Mononuclear cell (primary cell): Measurements from ENCODE around the gene EEF1A2. TPM values are rescaled to one million over a fixed set of nuclear protein-coding genes. Genes with fewer than 3 reads are reported as not detected.
"Not testable (repeated sequence)": the region's sequence is repeated elsewhere in the genome, so short reads cannot be mapped to it uniquely, and the experiment has no call there.

ENCODE experiments used
- H3K27me3 ChIP-seq: 2 replicates; pipeline ENCODE4 v1.6.0; 2011; ENCODE audit warnings: low read length, control low read depth; ENCODE audit not compliant: insufficient read depth
- H3K4me1 ChIP-seq: 2 replicates; pipeline ENCODE4 v1.5.1; 2011; ENCODE audit warnings: mild to moderate bottlenecking, low read length, control low read depth; ENCODE audit not compliant: insufficient read depth
- H3K4me3 ChIP-seq: 2 replicates; pipeline ENCODE4 v1.5.1; 2011; ENCODE audit warnings: mild to moderate bottlenecking, low read length, moderate library complexity
- H3K9me3 ChIP-seq: 2 replicates; pipeline ENCODE4 v1.5.1; 2011; ENCODE audit warnings: low read depth, mild to moderate bottlenecking, control low read depth, low read length
- total RNA-seq: library from RNA; depleted of rRNA; stranded (reverse); fragments of >200 nt; gene quantifications from one replicate; pipeline ENCODE4 v1.2.3, GENCODE V29; 2012

EEF1A2 gene
- total RNA-seq, 1 donor: 0.73 TPM

DNA sequence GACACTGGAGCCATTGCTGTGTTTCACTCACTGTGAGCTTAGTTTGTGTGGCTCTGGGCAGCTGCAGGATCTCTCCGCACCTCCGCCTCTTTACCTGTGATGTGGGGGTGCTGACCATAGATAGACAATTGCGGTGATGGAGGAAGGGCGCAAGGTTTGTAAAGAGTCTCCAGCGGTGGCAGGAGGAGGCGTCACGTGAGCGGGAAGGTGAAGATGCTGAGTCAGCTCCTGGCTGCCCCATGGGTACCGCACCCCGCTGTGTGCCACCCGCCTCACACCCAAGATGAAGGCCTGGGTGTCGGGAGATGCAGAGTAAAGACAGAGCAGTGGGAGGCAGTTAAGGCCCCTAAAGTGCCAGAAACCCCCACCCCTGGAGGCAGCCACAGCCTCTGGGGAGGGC lies 17.4 kb downstream of the EEF1A2 start:
- H3K4me3 ChIP-seq: no peak overlapping the region
- no peaks in the 10 kb centered on the region for H3K27me3 ChIP-seq
- no peaks in the 10 kb centered on the region for H3K9me3 ChIP-seq
- H3K4me1 ChIP-seq: no peaks in the 10 kb centered on the region

GRCh38 chr20:63479695-63480419 lies 19.0 kb downstream of the EEF1A2 start:
- not testable (repeated sequence) for H3K4me1 ChIP-seq, H3K9me3 ChIP-seq, H3K4me3 ChIP-seq, H3K27me3 ChIP-seq

GRCh38 chr20:63478346-63479302 lies 20.3 kb downstream of the EEF1A2 start:
- no peaks in the 10 kb centered on the region for H3K9me3 ChIP-seq
- no peaks in the 10 kb centered on the region for H3K4me1 ChIP-seq
- no peak overlapping the region for H3K4me3 ChIP-seq
- peaks cover 13% of the 10 kb centered on the region for H3K27me3 ChIP-seq

GRCh38 chr20:63477944-63478343 lies 20.9 kb downstream of the EEF1A2 start:
- Histone ChIP-seq H3K4me1 (no peaks in the 10 kb centered on the region), H3K27me3 (peaks cover 20% of the 10 kb centered on the region), H3K9me3 (no peaks in the 10 kb centered on the region), H3K4me3 (no peak overlapping the region)

DNA sequence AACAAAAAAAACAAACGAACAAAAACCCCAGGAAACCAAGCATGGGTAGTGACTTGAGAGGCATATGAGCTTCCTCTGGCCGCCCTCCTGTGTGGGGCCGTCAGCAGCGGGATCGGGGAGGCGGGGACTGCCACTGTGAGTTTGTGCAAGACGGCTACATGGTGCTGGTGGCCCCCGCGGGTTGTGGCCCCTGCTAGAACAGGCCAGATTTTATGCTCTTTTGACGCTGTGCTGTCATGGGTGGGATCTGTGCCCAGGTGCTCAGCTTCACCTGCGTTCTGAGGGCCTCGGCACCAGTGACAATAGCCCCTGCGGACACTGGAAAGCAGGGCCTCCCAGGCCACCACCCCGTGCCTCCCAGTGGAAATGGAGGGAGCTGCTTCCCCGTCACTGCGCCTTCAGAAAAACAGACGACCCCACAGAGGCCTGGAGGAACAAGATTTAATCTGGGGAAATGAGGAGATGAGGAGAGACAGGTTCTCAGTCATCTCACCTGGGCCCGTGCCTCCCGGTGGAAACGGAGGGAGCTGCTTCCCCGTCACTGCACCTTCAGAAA lies 21.7 kb downstream of the EEF1A2 start:
- no peak overlapping the region for H3K4me3 ChIP-seq
- peaks cover 20% of the 10 kb centered on the region for H3K27me3 ChIP-seq
- H3K9me3 ChIP-seq: no peaks in the 10 kb centered on the region
- H3K4me1 ChIP-seq: peaks cover under 1% of the 10 kb centered on the region

- Histone ChIP-seq H3K9me3 (no peaks in the 10 kb centered on the region), H3K27me3 (peaks cover 25% of the 10 kb centered on the region), H3K4me3 (no peak overlapping the region), H3K4me1 (peaks cover 5% of the 10 kb centered on the region)
Measured at GRCh38 chr20:63475209-63475608, 23.7 kb downstream of the EEF1A2 start.

GRCh38 chr20:63473555-63474449 lies 25.1 kb downstream of the EEF1A2 start:
- H3K27me3 ChIP-seq: peaks cover 25% of the 10 kb centered on the region

GRCh38 chr20:63472862-63473390 lies 26.0 kb downstream of the EEF1A2 start:
- H3K27me3 ChIP-seq: peaks cover 25% of the 10 kb centered on the region
- peaks cover 5% of the 10 kb centered on the region for H3K4me1 ChIP-seq
- H3K4me3 ChIP-seq: no peak overlapping the region
- no peaks in the 10 kb centered on the region for H3K9me3 ChIP-seq

More at GRCh38 chr20:63473555-63474449, 25.1 kb downstream of the EEF1A2 start:
- peaks cover 5% of the 10 kb centered on the region for H3K4me1 ChIP-seq
- no peak overlapping the region for H3K4me3 ChIP-seq
- H3K9me3 ChIP-seq: no peaks in the 10 kb centered on the region

DNA sequence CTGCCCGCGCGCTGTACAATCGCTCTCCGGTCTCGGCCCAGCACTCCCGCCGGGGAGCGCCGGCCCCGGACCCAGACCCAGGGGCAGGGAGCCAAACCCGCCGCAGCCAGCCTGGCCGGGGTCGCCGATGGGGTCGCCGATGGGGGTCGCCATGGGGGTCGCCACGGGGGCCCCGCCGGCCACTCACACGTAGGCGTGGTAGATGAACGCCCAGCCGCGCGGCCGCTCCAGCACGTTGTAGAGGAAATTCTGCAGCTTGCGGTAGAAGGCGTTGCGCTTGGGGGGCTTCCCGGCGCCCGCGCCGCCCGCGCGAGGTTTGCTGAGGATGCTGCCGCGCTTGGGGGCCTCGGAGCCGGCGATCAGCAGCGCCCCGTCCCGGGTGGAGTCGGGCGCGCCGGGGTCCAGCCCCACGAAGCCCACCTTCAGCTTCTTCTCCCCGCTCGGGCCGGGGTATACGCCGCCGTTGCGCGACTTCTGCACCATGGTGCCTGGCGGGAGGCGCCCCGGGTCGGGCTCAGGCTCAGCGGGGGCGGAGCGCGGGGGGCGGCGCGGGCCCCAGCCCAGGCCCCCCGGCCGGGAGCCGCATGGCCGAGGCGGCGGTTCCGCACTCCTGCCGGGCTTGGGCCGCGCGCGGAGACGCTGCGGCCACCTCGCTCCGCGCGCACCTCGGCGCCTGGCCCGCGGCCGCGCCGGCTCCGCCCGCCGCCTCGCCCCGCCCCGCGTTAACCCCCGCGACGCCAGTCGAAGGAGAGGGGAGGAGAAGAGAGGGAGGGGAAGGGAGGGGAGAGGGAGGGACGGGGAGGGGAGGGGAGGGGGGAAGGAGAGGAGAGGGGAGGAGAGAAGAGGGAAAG lies 26.7 kb downstream of the EEF1A2 start, which contains the start of gene KCNQ2:
Gene KCNQ2, minus strand, starts transcription at position 675 of the 851 bp plus-strand sequence. Its CDS starts 192 bp downstream, at position 483.
- Histone ChIP-seq H3K4me1 (peaks cover 5% of the 10 kb centered on the region), H3K4me3 (no peak within 1 kb of the TSS), H3K27me3 (peaks cover 25% of the 10 kb centered on the region), H3K9me3 (no peaks in the 10 kb centered on the region)

DNA sequence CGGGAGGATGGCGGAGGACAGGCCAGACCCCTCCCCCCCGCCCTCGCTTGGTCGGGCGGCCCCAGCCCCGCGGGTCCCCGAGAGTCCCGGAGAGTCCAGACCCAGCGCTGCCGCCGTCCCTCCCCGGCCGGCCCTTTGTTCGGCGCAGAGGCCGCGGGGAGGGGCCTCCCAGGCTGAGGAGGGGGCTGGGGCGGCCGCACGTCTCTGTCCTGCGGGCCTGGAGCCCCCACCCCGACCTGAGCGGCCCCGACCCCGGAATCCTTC lies 27.2 kb downstream of the EEF1A2 start:
- Histone ChIP-seq H3K27me3 (peaks cover 25% of the 10 kb centered on the region), H3K9me3 (no peaks in the 10 kb centered on the region), H3K4me3 (no peak overlapping the region), H3K4me1 (peaks cover 5% of the 10 kb centered on the region)

DNA sequence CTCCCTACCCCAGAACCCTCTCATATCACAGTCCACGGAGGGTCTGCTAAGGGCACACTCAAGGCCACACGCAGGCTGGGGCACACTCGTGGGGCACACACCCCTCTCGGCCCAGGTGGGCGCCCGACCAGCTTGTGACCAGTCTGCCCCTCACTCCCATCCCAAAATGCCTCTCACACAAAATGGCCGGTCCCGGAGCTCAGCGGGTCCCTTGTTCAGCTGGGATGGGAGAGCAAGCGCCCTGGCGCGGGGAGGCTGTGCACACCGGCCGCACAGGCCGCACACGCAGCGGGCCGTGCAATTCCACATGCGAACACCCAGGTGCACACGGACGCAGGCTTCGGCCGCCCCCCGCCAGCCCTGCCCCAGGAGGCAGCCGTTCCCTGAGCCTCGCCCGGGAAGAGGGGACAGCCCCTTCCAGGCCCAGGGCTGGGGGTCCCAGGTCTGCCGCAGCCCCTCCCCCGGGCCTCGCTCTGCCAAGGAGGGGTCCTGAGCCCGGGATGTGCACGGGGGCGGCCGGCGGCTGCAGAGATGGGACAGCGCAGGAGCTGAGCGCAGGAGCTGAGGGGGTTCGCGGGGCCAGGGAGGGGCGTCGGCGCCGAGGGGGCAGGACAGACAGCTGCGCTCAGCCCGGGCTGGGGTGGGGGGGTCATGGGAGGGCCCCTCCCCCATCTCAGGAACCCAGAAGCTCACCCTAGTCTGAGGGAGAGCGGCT lies 27.7 kb downstream of the EEF1A2 start:
- H3K9me3 ChIP-seq: no peaks in the 10 kb centered on the region
- peaks cover 5% of the 10 kb centered on the region for H3K4me1 ChIP-seq
- peaks cover 25% of the 10 kb centered on the region for H3K27me3 ChIP-seq
- no peak overlapping the region for H3K4me3 ChIP-seq

DNA sequence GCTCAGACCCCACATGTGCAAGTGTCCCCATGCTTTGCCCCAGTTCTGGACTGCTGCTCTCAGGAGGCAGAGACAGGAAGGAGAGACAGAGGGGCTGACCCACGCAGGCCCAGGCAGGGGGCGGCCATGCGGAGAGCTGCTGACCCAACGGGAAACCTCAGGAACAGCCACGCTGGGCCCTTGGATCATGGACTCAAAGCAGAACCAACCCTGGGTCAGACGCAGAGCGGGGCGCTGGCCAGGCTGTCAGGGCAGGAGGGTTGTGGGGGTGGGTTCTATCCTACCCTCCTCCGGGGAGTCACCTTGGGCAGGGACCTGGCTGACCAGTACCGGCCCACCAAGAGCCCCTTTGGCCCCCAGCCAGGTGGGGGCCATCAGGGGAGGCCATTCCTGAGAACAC lies 28.5 kb downstream of the EEF1A2 start:
- Histone ChIP-seq H3K9me3 (no peaks in the 10 kb centered on the region), H3K4me1 (peaks cover 5% of the 10 kb centered on the region), H3K27me3 (peaks cover 25% of the 10 kb centered on the region), H3K4me3 (no peak overlapping the region)

- H3K4me1 ChIP-seq: peaks cover 5% of the 10 kb centered on the region
- no peak overlapping the region for H3K4me3 ChIP-seq
- H3K9me3 ChIP-seq: no peaks in the 10 kb centered on the region
- peaks cover 20% of the 10 kb centered on the region for H3K27me3 ChIP-seq
Measured at GRCh38 chr20:63469713-63470101, 29.2 kb downstream of the EEF1A2 start.
